HCT116 (cell line): ENCODE results near the gene ADARB2. TPM values are rescaled to one million over a fixed set of nuclear protein-coding genes. Genes with fewer than 3 reads are reported as not detected.

Source experiments
- ATAC-seq: fragments of 200-7000 bp; cut with Tn5 transposase; 2 replicates; pipeline ENCODE4 v1.9.1; 2020; ENCODE audit warnings: mild to moderate bottlenecking, moderate library complexity
- BruUV-seq: library from RNA; stranded (reverse); fragments of 400-500 nt; replicated peaks from 2 replicates; lab custom pipeline; 2021; lab: Mats Ljungman, UMichigan
- CTCF ChIA-PET: fragments of 300-600 bp; sonication (Branson Sonifier 250); formaldehyde crosslinking; loops from one replicate; lab custom pipeline; 2021; ENCODE audit warnings: antibody characterized with exemption; lab: Charles Lee
- POLR2A ChIA-PET: fragments of 300-600, 350-600 bp; sonication (Branson Sonifier 250); formaldehyde crosslinking; loops from one replicate; lab custom pipeline; 2021; ENCODE audit warnings: antibody characterized with exemption; lab: Charles Lee
- RAD21 ChIA-PET, 2 experiments: fragments of 300-600 bp; sonication (Branson Sonifier 250); formaldehyde crosslinking; loops; one replicate each; lab custom pipeline; 2023; ENCODE audit warnings: low total read pairs in 2 of 2; ENCODE audit not compliant: uncharacterized antibody in 2 of 2, unreplicated experiment in 2 of 2, low non-redundant PET in 1 of 2; lab: Charles Lee
- DNase-seq: peaks from one replicate; pipeline ENCODE4 v3.0.0-alpha.2; 2010; ENCODE audit warnings: low read depth, low spot score
- H2AFZ ChIP-seq: fragments of 200-600 bp; shearing (Covaris generic), sonication (generic); 2 replicates; pipeline ENCODE4 v1.6.1; 2017; ENCODE audit warnings: low read depth, mixed run types, mixed read lengths, antibody characterized with exemption, low read length; ENCODE audit not compliant: poor library complexity, severe bottlenecking
- H3K27ac ChIP-seq: 2 replicates; pipeline ENCODE4 v1.5.1; 2012; ENCODE audit warnings: low read depth, low read length
- H3K27me3 ChIP-seq: fragments of 200-600 bp; sonication (generic); 2 replicates; pipeline ENCODE4 v1.6.1; 2016; ENCODE audit warnings: mixed run types, low read length, mixed read lengths; ENCODE audit not compliant: insufficient read depth
- H3K36me3 ChIP-seq, 2 experiments: fragments of 200-500 bp in 1 of 2; fragments of 200-600 bp in 1 of 2; sonication (Bioruptor generic) in 1 of 2; sonication (generic) in 1 of 2; 2 replicates each; pipeline versions ENCODE4 v1.5.1 to v1.6.1; 2014 to 2016; ENCODE audit warnings: low read length in 2 of 2, inconsistent platforms in 1 of 2, mixed read lengths in 1 of 2, mixed run types in 1 of 2; ENCODE audit not compliant: insufficient read depth in 2 of 2, control insufficient read depth in 1 of 2
- H3K4me1 ChIP-seq, 2 experiments: fragments of 200-600 bp in 1 of 2; sonication (generic) in 1 of 2; 2 replicates each; pipeline versions ENCODE4 v1.5.1 to v1.6.1; 2012 to 2017; ENCODE audit warnings: low read length in 2 of 2, inconsistent platforms in 1 of 2, mild to moderate bottlenecking in 1 of 2, mixed read lengths in 1 of 2, mixed run types in 1 of 2, moderate library complexity in 1 of 2; ENCODE audit not compliant: insufficient read depth in 2 of 2, control insufficient read depth in 1 of 2
- H3K4me2 ChIP-seq: fragments of 200-600 bp; sonication (generic); 2 replicates; pipeline ENCODE4 v1.6.1; 2017; ENCODE audit warnings: mixed run types, low read length, mixed read lengths
- H3K4me3 ChIP-seq, 2 experiments: fragments of 200-600 bp in 1 of 2; sonication (generic) in 1 of 2; replicated peaks in 1 of 2; 2 replicates each; pipeline ENCODE4 v1.5.1; 2011 to 2016; ENCODE audit warnings: low read length in 2 of 2, control low read depth in 1 of 2, low read depth in 1 of 2, mild to moderate bottlenecking in 1 of 2, mixed read lengths in 1 of 2, mixed run types in 1 of 2
- H3K79me2 ChIP-seq: fragments of 200-600 bp; sonication (generic); 2 replicates; pipeline ENCODE4 v1.6.1; 2017; ENCODE audit warnings: mild to moderate bottlenecking, mixed run types, low read length, moderate library complexity, mixed read lengths; ENCODE audit not compliant: insufficient read depth
- H3K9ac ChIP-seq: fragments of 200-600 bp; sonication (generic); 2 replicates; pipeline ENCODE4 v1.6.1; 2016; ENCODE audit warnings: low read length, mixed read lengths
- H3K9me2 ChIP-seq: fragments of 200-600 bp; sonication (generic), shearing (Covaris generic); 2 replicates; pipeline ENCODE4 v1.6.1; 2017; ENCODE audit warnings: mixed run types, mild to moderate bottlenecking, moderate library complexity; ENCODE audit not compliant: insufficient read depth
- H3K9me3 ChIP-seq, 2 experiments: fragments of 200-500 bp in 1 of 2; fragments of 200-600 bp in 1 of 2; sonication (Bioruptor generic) in 1 of 2; sonication (generic) in 1 of 2; 2 replicates each; pipeline ENCODE4 v1.6.1; 2014 to 2017; ENCODE audit warnings: low read length in 2 of 2, mixed read lengths in 2 of 2, inconsistent platforms in 1 of 2, low read depth in 1 of 2, mild to moderate bottlenecking in 1 of 2, mixed run types in 1 of 2, moderate library complexity in 1 of 2; ENCODE audit not compliant: control insufficient read depth in 1 of 2, insufficient read depth in 1 of 2
- H4K20me1 ChIP-seq: fragments of 200-600 bp; sonication (generic), shearing (Covaris generic); 2 replicates; pipeline ENCODE4 v1.6.1; 2017; ENCODE audit warnings: mixed run types, mild to moderate bottlenecking, moderate library complexity; ENCODE audit not compliant: insufficient read depth
- ZNF274 ChIP-seq: fragments of 200-500 bp; sonication (Bioruptor generic); IDR thresholded peaks from 2 replicates; pipeline ENCODE4 v1.6.1; 2014; ENCODE audit warnings: mild to moderate bottlenecking, low read depth, low read length, inconsistent platforms
- intact Hi-C: fragments of 100-400 bp; cut with micrococcal nuclease; formaldehyde crosslinking; loops from 2 replicates; pipeline ENCODE4 v1.10.0; 2022
- total RNA-seq: library from RNA; stranded (reverse); gene quantifications from one replicate; pipeline ENCODE4 v1.2.1, GENCODE V29; 2021; ENCODE audit not compliant: unreplicated experiment
- TF ChIP-seq, protein P1 (sequence below), 3 experiments: fragments of 200-600 bp in 1 of 3; sonication (generic) in 1 of 3; IDR thresholded peaks in 2 of 3; conservative IDR thresholded peaks in 1 of 3; 2 replicates each; pipeline ENCODE4 v1.5.1; 2012 to 2017; ENCODE audit warnings: low read depth in 2 of 3, low read length in 2 of 3, antibody characterized with exemption in 1 of 3, borderline replicate concordance in 1 of 3, control low read depth in 1 of 3, mild to moderate bottlenecking in 1 of 3, mixed read lengths in 1 of 3, mixed run types in 1 of 3, moderate library complexity in 1 of 3; ENCODE audit not compliant: insufficient read depth in 1 of 3
- TF ChIP-seq, protein P2 (sequence below): IDR thresholded peaks from 2 replicates; pipeline ENCODE4 v1.6.1; 2012; ENCODE audit warnings: low read depth

Gene ADARB2
- total RNA-seq, 1 experiment from 2014 or later: not detected

DNA sequence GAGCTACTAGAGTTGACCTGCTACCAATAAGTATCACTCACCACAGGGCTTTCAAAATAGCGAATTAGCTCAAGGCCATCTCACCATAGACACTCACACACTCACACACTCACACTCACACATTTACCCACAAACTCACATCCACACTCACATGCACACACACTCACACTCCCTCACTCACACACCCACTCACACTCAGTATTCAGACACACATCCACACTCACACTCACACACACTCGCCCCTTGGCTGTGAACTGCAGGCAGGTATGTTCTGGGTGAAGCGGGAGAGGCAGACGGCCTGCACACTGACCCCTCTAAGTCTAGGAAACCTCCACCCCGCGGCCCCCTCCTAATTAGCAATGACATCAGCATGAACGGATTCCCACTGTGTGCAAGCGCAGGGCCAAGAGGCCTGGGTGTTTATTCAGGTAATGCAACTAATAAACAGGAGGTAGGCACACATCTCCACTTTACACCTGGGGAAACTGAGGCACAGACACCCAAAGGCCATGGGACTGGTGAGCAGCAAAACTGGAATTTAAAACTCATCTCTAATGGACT lies 94.6 kb downstream of the ADARB2 start:
- TF ChIP-seq, protein P1, sequence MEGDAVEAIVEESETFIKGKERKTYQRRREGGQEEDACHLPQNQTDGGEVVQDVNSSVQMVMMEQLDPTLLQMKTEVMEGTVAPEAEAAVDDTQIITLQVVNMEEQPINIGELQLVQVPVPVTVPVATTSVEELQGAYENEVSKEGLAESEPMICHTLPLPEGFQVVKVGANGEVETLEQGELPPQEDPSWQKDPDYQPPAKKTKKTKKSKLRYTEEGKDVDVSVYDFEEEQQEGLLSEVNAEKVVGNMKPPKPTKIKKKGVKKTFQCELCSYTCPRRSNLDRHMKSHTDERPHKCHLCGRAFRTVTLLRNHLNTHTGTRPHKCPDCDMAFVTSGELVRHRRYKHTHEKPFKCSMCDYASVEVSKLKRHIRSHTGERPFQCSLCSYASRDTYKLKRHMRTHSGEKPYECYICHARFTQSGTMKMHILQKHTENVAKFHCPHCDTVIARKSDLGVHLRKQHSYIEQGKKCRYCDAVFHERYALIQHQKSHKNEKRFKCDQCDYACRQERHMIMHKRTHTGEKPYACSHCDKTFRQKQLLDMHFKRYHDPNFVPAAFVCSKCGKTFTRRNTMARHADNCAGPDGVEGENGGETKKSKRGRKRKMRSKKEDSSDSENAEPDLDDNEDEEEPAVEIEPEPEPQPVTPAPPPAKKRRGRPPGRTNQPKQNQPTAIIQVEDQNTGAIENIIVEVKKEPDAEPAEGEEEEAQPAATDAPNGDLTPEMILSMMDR (IDR thresholded peaks at IDR 0.05 in 2 of 3, conservative IDR thresholded peaks at IDR 0.05 in 1 of 3; ENCODE audit: borderline replicate concordance in 1 of 3, insufficient read depth in 1 of 3, low read depth in 2 of 3, low read length in 2 of 3): no peak
- no peak for TF ChIP-seq ZNF274
- TF ChIP-seq, protein P2, sequence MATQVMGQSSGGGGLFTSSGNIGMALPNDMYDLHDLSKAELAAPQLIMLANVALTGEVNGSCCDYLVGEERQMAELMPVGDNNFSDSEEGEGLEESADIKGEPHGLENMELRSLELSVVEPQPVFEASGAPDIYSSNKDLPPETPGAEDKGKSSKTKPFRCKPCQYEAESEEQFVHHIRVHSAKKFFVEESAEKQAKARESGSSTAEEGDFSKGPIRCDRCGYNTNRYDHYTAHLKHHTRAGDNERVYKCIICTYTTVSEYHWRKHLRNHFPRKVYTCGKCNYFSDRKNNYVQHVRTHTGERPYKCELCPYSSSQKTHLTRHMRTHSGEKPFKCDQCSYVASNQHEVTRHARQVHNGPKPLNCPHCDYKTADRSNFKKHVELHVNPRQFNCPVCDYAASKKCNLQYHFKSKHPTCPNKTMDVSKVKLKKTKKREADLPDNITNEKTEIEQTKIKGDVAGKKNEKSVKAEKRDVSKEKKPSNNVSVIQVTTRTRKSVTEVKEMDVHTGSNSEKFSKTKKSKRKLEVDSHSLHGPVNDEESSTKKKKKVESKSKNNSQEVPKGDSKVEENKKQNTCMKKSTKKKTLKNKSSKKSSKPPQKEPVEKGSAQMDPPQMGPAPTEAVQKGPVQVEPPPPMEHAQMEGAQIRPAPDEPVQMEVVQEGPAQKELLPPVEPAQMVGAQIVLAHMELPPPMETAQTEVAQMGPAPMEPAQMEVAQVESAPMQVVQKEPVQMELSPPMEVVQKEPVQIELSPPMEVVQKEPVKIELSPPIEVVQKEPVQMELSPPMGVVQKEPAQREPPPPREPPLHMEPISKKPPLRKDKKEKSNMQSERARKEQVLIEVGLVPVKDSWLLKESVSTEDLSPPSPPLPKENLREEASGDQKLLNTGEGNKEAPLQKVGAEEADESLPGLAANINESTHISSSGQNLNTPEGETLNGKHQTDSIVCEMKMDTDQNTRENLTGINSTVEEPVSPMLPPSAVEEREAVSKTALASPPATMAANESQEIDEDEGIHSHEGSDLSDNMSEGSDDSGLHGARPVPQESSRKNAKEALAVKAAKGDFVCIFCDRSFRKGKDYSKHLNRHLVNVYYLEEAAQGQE: no peak
- TF ChIP-seq, all 23 proteins: peak for 0

More for the DNA sequence above, 94.6 kb downstream of the ADARB2 start:
- CTCF ChIA-PET: no interaction called here
- H3K79me2 ChIP-seq: no peaks in the 10 kb centered on the region
- no peak overlapping the region for H3K9ac ChIP-seq
- no peak overlapping the region for H2AFZ ChIP-seq
- no peak overlapping the region for H3K27ac ChIP-seq
- BruUV-seq: no TSS peak
- H4K20me1 ChIP-seq: no peaks in the 10 kb centered on the region
- DNase-seq: no peak
- no peaks in the 10 kb centered on the region for H3K9me2 ChIP-seq
- POLR2A ChIA-PET: no interaction called here
- no peaks in the 10 kb centered on the region for H3K27me3 ChIP-seq
- H3K36me3 ChIP-seq: no peaks in the 10 kb centered on the region
- no peak overlapping the region for H3K4me2 ChIP-seq
- no peaks in the 10 kb centered on the region for H3K9me3 ChIP-seq
- no peaks in the 10 kb centered on the region for H3K4me1 ChIP-seq
- H3K4me3 ChIP-seq: no peak overlapping the region
- ATAC-seq: no peak
- RAD21 ChIA-PET: no interaction called here
- intact Hi-C loops: no loop called here
